Gastrocnemius medialis (tissue), 4 donors: ENCODE data around the gene SLC25A22. TPM values are rescaled to one million over a fixed set of nuclear protein-coding genes. Genes with fewer than 3 reads are reported as not detected.

ENCODE experiments used
- ATAC-seq, 2 donors: fragments of 150-250 bp; one replicate each; pipeline ENCODE4 v1.9.1; 2016
- DNase-seq, 2 donors: peaks; one replicate each; pipeline ENCODE4 v3.0.0-alpha.2; 2019
- H3K27ac ChIP-seq, 4 donors: fragments of 200-600 bp; sonication (generic); 1 replicate in 1 of 4; 2 replicates in 3 of 4; pipeline ENCODE4 v1.5.1; 2016 to 2018; ENCODE audit warnings: mild to moderate bottlenecking in 2 of 4, moderate library complexity in 1 of 4
- H3K27me3 ChIP-seq, 3 donors: fragments of 200-600 bp; sonication (generic) in 2 of 3; 1 replicate in 1 of 3; 2 replicates in 2 of 3; pipeline versions ENCODE4 v1.5.1 to v1.6.0; 2016 to 2019; ENCODE audit warnings: mild to moderate bottlenecking in 1 of 3, moderate library complexity in 1 of 3
- H3K36me3 ChIP-seq, 2 donors: fragments of 200-600 bp; sonication (generic) in 1 of 2; one replicate each; pipeline ENCODE4 v1.5.1; 2017 to 2018
- H3K4me1 ChIP-seq, 2 donors: fragments of 200-600 bp; sonication (generic) in 1 of 2; one replicate each; pipeline ENCODE4 v1.5.1; 2016 to 2017; ENCODE audit warnings: mild to moderate bottlenecking in 2 of 2
- H3K4me3 ChIP-seq, 4 donors: fragments of 200-600 bp; sonication (generic) in 3 of 4; 1 replicate in 1 of 4; 2 replicates in 3 of 4; pipeline ENCODE4 v1.5.1; 2016 to 2019; ENCODE audit warnings: mild to moderate bottlenecking in 2 of 4
- H3K9me3 ChIP-seq, 3 donors: fragments of 200-600 bp; sonication (generic) in 2 of 3; 1 replicate in 1 of 3; 2 replicates in 2 of 3; pipeline ENCODE4 v1.5.1; 2016 to 2019
- POLR2A ChIP-seq, 2 donors: fragments of 450-650 bp; IDR thresholded peaks; one replicate each; pipeline ENCODE4 v1.6.1; 2017; ENCODE audit warnings: antibody characterized with exemption in 2 of 2, mild to moderate bottlenecking in 2 of 2, moderate library complexity in 2 of 2
- in situ Hi-C, 4 donors: fragments of 200-750 bp; cut with MboI; loops; one replicate each; pipeline versions ENCODE4 v1.15.0 to v1.8.0; 2017; ENCODE audit warnings: low sequenced_read_pairs in 4 of 4
- intact Hi-C: fragments of 100-400 bp; cut with DNase I; formaldehyde crosslinking; loops from one replicate; pipeline ENCODE4 v1.15.1; 2023; ENCODE audit warnings: low total_unique reads
- total RNA-seq, 4 donors: library from RNA; depleted of rRNA; stranded (reverse); fragments of >200 nt; gene quantifications; one replicate each; pipeline versions ENCODE4 v1.1.0 to v1.2.3, GENCODE V29; 2016
- TF ChIP-seq, protein P1 (sequence below), 5 experiments: fragments of 450-650 bp in 3 of 5; fragments of 200-600 bp in 2 of 5; sonication (generic) in 2 of 5; IDR thresholded peaks in 4 of 5; conservative IDR thresholded peaks in 1 of 5; 1 replicate in 4 of 5; 2 replicates in 1 of 5; pipeline ENCODE4 v1.5.1; 2016 to 2019; ENCODE audit warnings: antibody characterized with exemption in 5 of 5, mild to moderate bottlenecking in 3 of 5, moderate library complexity in 3 of 5

SLC25A22 gene
- total RNA-seq, 4 donors from 2014 or later = 0.80 to 1.5 (median 1.0) TPM; not detected in 1

DNA sequence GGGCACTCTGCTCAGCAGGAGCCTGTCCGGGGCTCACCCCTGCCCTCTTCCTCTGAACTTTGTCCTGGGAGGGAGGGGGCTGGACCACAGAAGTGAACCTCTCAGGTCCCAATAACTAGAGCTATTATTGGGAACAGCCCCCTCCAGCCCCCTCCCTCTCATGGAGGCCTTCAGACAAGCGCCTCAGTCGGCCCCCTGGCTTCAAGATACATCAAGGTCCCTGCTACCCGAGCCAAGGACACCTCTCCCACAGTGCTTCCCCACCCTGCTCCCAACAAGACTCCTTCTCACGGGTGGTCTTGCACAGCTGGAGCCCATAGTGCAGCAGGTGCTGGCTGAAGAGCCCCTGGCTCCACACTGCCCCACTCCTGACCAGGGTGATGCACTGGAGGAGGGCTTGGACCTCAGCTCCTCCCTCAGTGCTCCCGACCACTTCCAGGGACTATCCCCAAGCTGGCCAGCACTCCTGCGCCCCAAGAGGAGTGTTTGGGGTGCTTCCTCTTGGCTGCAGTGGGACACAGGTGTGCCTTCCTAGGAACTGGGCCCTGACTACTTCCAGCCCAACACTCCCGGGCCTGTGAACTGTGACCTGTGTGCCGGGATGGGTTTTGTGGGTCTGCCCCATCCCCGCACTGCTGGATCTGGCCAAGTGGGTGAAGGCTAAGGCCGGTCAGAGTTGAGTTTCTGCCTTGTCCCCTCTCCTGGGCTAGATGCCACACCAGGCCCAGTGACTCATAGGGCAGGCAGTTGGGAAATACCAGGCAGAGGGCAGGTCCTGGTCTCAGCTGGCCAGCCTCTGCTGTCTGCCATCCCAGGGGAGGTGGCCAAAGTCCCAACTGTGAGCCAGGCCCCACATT is 22.8 kb upstream of the SLC25A22 start:
- Histone ChIP-seq H3K4me3 (peak overlapping the region; percentile 68 to 100 (median 82)), H3K27ac (peak overlapping the region; percentile 93 to 100 (median 98)), H3K27me3 (peaks cover 0 to 5% (median 2%) of the 10 kb centered on the region in 3 donors), H3K9me3 (no peaks in the 10 kb centered on the region), H3K36me3 (peaks cover 0 to 27% of the 10 kb centered on the region in 2 donors), H3K4me1 (peaks cover 27 to 44% of the 10 kb centered on the region in 2 donors)
- in situ Hi-C loops = no loop called here
- ATAC-seq (peak; percentile 66 to 71), DNase-seq (peak; percentile 88 to 97)
- intact Hi-C loops = loop anchor here (2.0 kb wide), 1 partner anchor 22 kb away; the partner anchor contains the start of genes POLR2L and TSPAN4
- TF ChIP-seq, protein P1, sequence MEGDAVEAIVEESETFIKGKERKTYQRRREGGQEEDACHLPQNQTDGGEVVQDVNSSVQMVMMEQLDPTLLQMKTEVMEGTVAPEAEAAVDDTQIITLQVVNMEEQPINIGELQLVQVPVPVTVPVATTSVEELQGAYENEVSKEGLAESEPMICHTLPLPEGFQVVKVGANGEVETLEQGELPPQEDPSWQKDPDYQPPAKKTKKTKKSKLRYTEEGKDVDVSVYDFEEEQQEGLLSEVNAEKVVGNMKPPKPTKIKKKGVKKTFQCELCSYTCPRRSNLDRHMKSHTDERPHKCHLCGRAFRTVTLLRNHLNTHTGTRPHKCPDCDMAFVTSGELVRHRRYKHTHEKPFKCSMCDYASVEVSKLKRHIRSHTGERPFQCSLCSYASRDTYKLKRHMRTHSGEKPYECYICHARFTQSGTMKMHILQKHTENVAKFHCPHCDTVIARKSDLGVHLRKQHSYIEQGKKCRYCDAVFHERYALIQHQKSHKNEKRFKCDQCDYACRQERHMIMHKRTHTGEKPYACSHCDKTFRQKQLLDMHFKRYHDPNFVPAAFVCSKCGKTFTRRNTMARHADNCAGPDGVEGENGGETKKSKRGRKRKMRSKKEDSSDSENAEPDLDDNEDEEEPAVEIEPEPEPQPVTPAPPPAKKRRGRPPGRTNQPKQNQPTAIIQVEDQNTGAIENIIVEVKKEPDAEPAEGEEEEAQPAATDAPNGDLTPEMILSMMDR (IDR thresholded peaks at IDR 0.05 in 4 of 5, conservative IDR thresholded peaks at IDR 0.05 in 1 of 5) = no peak
- peak in 1 of 2 donors; percentile 34 for TF ChIP-seq POLR2A (IDR thresholded peaks at IDR 0.05)

DNA sequence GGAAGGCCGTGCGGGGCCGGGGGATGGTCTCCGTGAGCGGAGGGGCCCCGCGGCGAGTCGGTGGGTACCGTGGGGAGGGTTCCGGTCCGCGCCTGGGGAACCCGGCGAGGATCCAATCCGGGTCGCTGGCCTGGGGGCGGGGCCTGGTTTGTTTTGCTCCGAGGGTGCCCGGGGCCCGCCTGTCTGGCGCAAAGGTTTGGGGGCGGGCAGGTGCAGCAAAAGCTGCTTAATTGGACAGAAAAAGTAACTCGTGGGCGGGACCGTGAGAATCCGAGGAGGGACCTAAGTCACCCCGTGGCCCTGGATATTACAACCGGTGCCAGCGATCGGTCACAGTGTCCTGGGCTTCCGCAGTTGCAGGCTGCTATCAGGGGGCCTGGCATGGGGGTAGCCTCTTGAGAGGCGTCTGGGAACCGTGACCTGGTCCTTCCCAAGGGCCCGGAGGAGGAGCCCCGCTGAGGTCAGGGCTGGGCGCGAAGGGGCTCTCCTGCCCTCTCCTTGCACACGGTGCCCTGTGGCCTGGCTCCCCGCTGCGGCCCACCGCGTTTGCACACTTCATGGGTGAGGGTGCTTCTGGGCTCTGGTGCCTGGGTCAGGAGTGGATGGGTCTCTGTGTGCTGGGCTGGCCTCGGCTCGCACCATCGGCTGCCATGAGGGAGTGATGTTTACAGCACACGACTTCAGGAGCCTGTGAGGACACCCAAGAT is 22.0 kb upstream of the SLC25A22 start:
- Histone ChIP-seq H3K4me1 (peaks cover 27 to 44% of the 10 kb centered on the region in 2 donors), H3K27me3 (no peaks in the 10 kb centered on the region), H3K9me3 (no peaks in the 10 kb centered on the region), H3K27ac (peak overlapping the region; percentile 93 to 100 (median 98)), H3K36me3 (peaks cover 0 to 26% of the 10 kb centered on the region in 2 donors), H3K4me3 (peak overlapping the region; percentile 68 to 100 (median 82))
- ATAC-seq (peak; percentile 49 to 63), DNase-seq (peak; percentile 95)
- TF ChIP-seq, protein P1 (IDR thresholded peaks at IDR 0.05 in 4 of 5, conservative IDR thresholded peaks at IDR 0.05 in 1 of 5) = no peak
- peak; percentile 55 to 74 for TF ChIP-seq POLR2A (IDR thresholded peaks at IDR 0.05)
- in situ Hi-C loops = no loop called here
- intact Hi-C loops = loop anchor here (1.0 to 2.0 kb wide), 2 partner anchors 11 to 23 kb away; partner anchors contain the start of genes POLR2L, RPLP2 and TSPAN4

DNA sequence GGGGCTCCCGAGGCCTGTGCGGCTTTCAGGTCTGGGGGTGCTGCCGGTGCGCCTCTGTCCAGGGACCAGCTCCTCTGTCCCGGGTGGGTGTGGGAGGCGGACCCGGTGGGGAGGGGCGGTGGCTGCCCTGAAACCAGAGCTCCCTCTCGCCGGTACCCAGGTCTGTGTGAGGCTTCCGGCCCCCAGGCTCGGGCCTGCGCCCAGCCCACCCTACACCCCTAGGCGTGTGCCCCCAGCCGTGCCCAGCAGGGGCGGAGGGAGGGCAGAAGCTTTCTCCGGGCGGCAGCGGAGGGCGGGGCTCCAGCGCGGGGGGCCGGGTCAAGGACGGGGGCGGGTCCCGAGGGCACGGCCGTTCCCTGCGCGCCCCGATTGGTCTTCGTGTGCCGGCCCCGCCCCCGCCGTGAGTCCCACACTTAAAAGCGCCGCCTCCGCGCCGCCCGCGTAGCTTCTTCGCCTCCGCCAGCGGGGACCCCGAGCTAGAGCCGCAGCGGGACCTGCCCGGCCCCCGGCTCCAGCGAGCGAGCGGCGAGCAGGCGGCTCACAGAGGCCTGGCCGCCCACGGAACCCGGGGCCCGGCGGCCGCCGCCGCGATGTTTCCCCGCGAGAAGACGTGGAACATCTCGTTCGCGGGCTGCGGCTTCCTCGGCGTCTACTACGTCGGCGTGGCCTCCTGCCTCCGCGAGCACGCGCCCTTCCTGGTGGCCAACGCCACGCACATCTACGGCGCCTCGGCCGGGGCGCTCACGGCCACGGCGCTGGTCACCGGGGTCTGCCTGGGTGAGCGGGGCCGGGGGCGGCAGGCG is 21.2 kb upstream of the SLC25A22 start:
- in situ Hi-C loops (no loop called here), intact Hi-C loops (loop anchor here (1.0 kb wide), 1 partner anchor 10 kb away; the partner anchor contains the start of gene RPLP2)
- ATAC-seq = peak; percentile 61
- Histone ChIP-seq H3K36me3 (peaks cover 0 to 26% of the 10 kb centered on the region in 2 donors), H3K27me3 (no peaks in the 10 kb centered on the region), H3K4me1 (peaks cover 27 to 39% of the 10 kb centered on the region in 2 donors), H3K9me3 (no peaks in the 10 kb centered on the region), H3K4me3 (peak overlapping the region; percentile 68 to 100 (median 82)), H3K27ac (peak overlapping the region; percentile 93 to 100 (median 98))
- peak; percentile 90 to 93 for DNase-seq
- TF ChIP-seq, protein P1 (IDR thresholded peaks at IDR 0.05 in 4 of 5, conservative IDR thresholded peaks at IDR 0.05 in 1 of 5) = peak in 4 of 5 experiments; percentile 29 to 61 (median 36)
- TF ChIP-seq POLR2A (IDR thresholded peaks at IDR 0.05) = peak; percentile 99
